Peyer's patch (tissue), 4 donors: Measurements from ENCODE around the gene SAG.

ENCODE experiments used
- POLR2A ChIP-seq, 2 donors: fragments of 450-650 bp; IDR thresholded peaks; one replicate each; pipeline ENCODE4 v1.5.1; 2017; ENCODE audit warnings: antibody characterized with exemption in 2 of 2, mild to moderate bottlenecking in 2 of 2, moderate library complexity in 2 of 2
- TF ChIP-seq, protein P1 (sequence below), 6 experiments: fragments of 450-650 bp in 4 of 6; fragments of 200-600 bp in 2 of 6; sonication (generic) in 1 of 6; IDR thresholded peaks; one replicate each; pipeline ENCODE4 v1.5.1; 2017 to 2019; ENCODE audit warnings: antibody characterized with exemption in 6 of 6, mild to moderate bottlenecking in 3 of 6, moderate library complexity in 1 of 6

DNA sequence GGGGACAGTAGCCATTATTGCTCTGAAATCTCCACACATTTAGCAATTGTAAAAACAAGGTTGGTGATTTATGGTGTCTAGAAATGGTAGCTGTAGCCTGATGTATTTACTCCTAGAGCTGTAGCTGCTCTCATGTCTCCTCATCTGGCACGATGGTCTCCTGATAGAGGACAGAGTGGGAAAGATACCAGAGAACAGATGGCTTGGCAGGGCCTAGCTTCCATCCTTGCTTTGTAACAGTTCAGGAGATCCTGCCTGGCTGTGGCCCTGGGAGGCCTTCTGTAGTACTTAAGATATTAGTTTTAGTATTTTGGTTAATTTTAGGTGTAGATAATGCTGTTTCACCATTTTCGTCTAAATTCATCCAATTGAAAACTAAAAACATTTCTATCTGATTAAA is 49.4 kb upstream of the SAG start:
- TF ChIP-seq, protein P1, sequence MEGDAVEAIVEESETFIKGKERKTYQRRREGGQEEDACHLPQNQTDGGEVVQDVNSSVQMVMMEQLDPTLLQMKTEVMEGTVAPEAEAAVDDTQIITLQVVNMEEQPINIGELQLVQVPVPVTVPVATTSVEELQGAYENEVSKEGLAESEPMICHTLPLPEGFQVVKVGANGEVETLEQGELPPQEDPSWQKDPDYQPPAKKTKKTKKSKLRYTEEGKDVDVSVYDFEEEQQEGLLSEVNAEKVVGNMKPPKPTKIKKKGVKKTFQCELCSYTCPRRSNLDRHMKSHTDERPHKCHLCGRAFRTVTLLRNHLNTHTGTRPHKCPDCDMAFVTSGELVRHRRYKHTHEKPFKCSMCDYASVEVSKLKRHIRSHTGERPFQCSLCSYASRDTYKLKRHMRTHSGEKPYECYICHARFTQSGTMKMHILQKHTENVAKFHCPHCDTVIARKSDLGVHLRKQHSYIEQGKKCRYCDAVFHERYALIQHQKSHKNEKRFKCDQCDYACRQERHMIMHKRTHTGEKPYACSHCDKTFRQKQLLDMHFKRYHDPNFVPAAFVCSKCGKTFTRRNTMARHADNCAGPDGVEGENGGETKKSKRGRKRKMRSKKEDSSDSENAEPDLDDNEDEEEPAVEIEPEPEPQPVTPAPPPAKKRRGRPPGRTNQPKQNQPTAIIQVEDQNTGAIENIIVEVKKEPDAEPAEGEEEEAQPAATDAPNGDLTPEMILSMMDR (IDR thresholded peaks at IDR 0.05) = no peak
- no peak for TF ChIP-seq POLR2A (IDR thresholded peaks at IDR 0.05)
